ENCODE data around the gene PLAU. TPM values are rescaled to one million over a fixed set of nuclear protein-coding genes. Genes with fewer than 3 reads are reported as not detected.

Gene PLAU
- total and polyA plus RNA-seq, 9 of the 15 experiments (the other 6 are each of a cell fraction or from before 2014, with no cell fraction given): 2.1 to 16.9 (median 3.3) TPM

GRCh38 chr10:73940634-73941221 is 29.8 kb downstream of the PLAU start (continued):
- TF ChIP-seq ZNF609 (CRISPR knock-in tag; IDR thresholded peaks at IDR 0.05; ENCODE audit: borderline replicate concordance): 0 out of 2 replicates have a peak, but pooled peaks have one; percentile 51
- TF ChIP-seq ZZZ3 (IDR thresholded peaks at IDR 0.05): peak; percentile 67; the same call in 1 of the 2 replicates
- TF ChIP-seq PYGO2 (tag; IDR thresholded peaks at IDR 0.05): no peak
- TF ChIP-seq CBX1 (IDR thresholded peaks at IDR 0.05; ENCODE audit: low read depth): peak; percentile 98
- TF ChIP-seq RUNX1 (IDR thresholded peaks at IDR 0.05; ENCODE audit: low read depth): 0 out of 2 replicates have a peak, but pooled peaks have one; percentile 22
- 0 out of 2 replicates have a peak, but pooled peaks have one; percentile 10 for TF ChIP-seq HOMEZ (CRISPR knock-in tag; IDR thresholded peaks at IDR 0.05)
- no peak for TF ChIP-seq NFE2L1 (tag; IDR thresholded peaks at IDR 0.05; ENCODE audit: borderline replicate concordance, low read depth)
- TF ChIP-seq PTBP1 (IDR thresholded peaks at IDR 0.05; ENCODE audit: low read depth, low read length): no peak
- no peak for TF ChIP-seq TSC22D4 (tag; IDR thresholded peaks at IDR 0.05)
- no peak; a peak in 1 of 4 replicates for TF ChIP-seq MCM7 (IDR thresholded peaks at IDR 0.05)
- no peak for TF ChIP-seq NR2C2 (CRISPR knock-in tag; IDR thresholded peaks at IDR 0.05)
- TF ChIP-seq NR2C2 (tag; IDR thresholded peaks at IDR 0.05): peak; percentile 41; the same call in 1 of the 2 replicates
- no peak for TF ChIP-seq NCOA6 (IDR thresholded peaks at IDR 0.05)
- TF ChIP-seq VEZF1 (CRISPR knock-in tag; IDR thresholded peaks at IDR 0.05): peak; percentile 65
- peak; percentile 80; the same call in 1 of the 2 replicates for TF ChIP-seq ZNF511 (CRISPR knock-in tag; IDR thresholded peaks at IDR 0.05)
- TF ChIP-seq RBBP5 (IDR thresholded peaks at IDR 0.05; ENCODE audit: borderline replicate concordance, insufficient read depth, low read length, poor library complexity, severe bottlenecking): peak; percentile 63
- peak; percentile 72 for TF ChIP-seq HMGXB4 (CRISPR knock-in tag; IDR thresholded peaks at IDR 0.05)
- no peak for TF ChIP-seq RHOXF2B (CRISPR knock-in tag; conservative IDR thresholded peaks at IDR 0.05)

All from K562 (cell line).